NCI-H2029 treated with DMSO at 0.1 percent for 48 hours (cell line): ENCODE measurements around the gene ANKRD11.
"Not testable (repeated sequence)": the region's sequence is repeated elsewhere in the genome, so short reads cannot be mapped to it uniquely, and the experiment has no call there.

Experiments
- DNase-seq: peaks from one replicate; lab custom pipeline; 2025; lab: John Stamatoyannopoulos, UW

Gene ANKRD11

GRCh38 chr16:89428605-89429004 lies 61.8 kb downstream of the ANKRD11 start:
- not testable (repeated sequence) for DNase-seq

GRCh38 chr16:89426736-89427530 lies 63.4 kb downstream of the ANKRD11 start:
- DNase-seq, result no peak

GRCh38 chr16:89425523-89425922 lies 64.8 kb downstream of the ANKRD11 start:
- no peak for DNase-seq

GRCh38 chr16:89423681-89424260 lies 66.6 kb downstream of the ANKRD11 start:
- no peak for DNase-seq

- DNase-seq, result no peak
These were observed 67.3 kb downstream of the ANKRD11 start for GRCh38 chr16:89422905-89423630.

GRCh38 chr16:89422527-89422904 lies 67.8 kb downstream of the ANKRD11 start:
- DNase-seq, result no peak

- not testable (repeated sequence) for DNase-seq
These were observed 69.1 kb downstream of the ANKRD11 start for GRCh38 chr16:89421300-89421699.

- no peak for DNase-seq
These were observed 70.2 kb downstream of the ANKRD11 start for GRCh38 chr16:89420204-89420603.

- no peak for DNase-seq
These were observed 72.0 kb downstream of the ANKRD11 start for GRCh38 chr16:89418352-89418751.

GRCh38 chr16:89417352-89417751 lies 73.0 kb downstream of the ANKRD11 start:
- no peak for DNase-seq

GRCh38 chr16:89413811-89414585 lies 76.4 kb downstream of the ANKRD11 start:
- no peak for DNase-seq

GRCh38 chr16:89412811-89413210 lies 77.5 kb downstream of the ANKRD11 start:
- no peak for DNase-seq

- DNase-seq, result no peak
These were observed 79.0 kb downstream of the ANKRD11 start for GRCh38 chr16:89411335-89411850.

GRCh38 chr16:89410794-89411309 lies 79.5 kb downstream of the ANKRD11 start:
- DNase-seq, result peak; percentile 11

- DNase-seq, result no peak
These were observed 80.0 kb downstream of the ANKRD11 start for GRCh38 chr16:89410322-89410721.

GRCh38 chr16:89409161-89409711 lies 81.1 kb downstream of the ANKRD11 start:
- DNase-seq, result no peak

- DNase-seq, result no peak
These were observed 82.0 kb downstream of the ANKRD11 start for GRCh38 chr16:89408315-89408714.

GRCh38 chr16:89407925-89408300 lies 82.4 kb downstream of the ANKRD11 start:
- DNase-seq, result no peak

GRCh38 chr16:89407282-89407924 lies 83.0 kb downstream of the ANKRD11 start:
- DNase-seq, result no peak

- no peak for DNase-seq
These were observed 84.0 kb downstream of the ANKRD11 start for GRCh38 chr16:89406277-89406888.

GRCh38 chr16:89404561-89404960 lies 85.8 kb downstream of the ANKRD11 start:
- DNase-seq, result no peak
